Cardiac muscle cell (in vitro differentiated cells and primary cell): ENCODE data around the gene HPCAL4. TPM values are rescaled to one million over a fixed set of nuclear protein-coding genes. Genes with fewer than 3 reads are reported as not detected.
A peak's percentile ranks its signal among the peaks of the same experiment; 100 is the strongest.

ENCODE experiments used
- DNase-seq, 2 donors: peaks; one replicate each; pipeline versions ENCODE4 v3.0.0 to v3.0.0-alpha.2; 2010 to 2017; ENCODE audit warnings: low read depth in 1 of 2, low spot score in 1 of 2
- H3K27ac ChIP-seq: fragments of 200-600 bp; sonication (generic); 2 replicates; pipeline ENCODE4 v1.5.1; 2016
- H3K27me3 ChIP-seq: fragments of 200-600 bp; sonication (generic); 2 replicates; pipeline ENCODE4 v1.6.0; 2016; ENCODE audit warnings: control low read depth
- H3K36me3 ChIP-seq: fragments of 200-600 bp; sonication (generic); 2 replicates; pipeline ENCODE4 v1.5.1; 2016; ENCODE audit warnings: control low read depth
- H3K4me1 ChIP-seq: fragments of 200-600 bp; sonication (generic); 2 replicates; pipeline ENCODE4 v1.8.1; 2017; ENCODE audit warnings: low read depth, mild to moderate bottlenecking, mixed run types
- H3K4me3 ChIP-seq: fragments of 200-600 bp; sonication (generic); 2 replicates; pipeline ENCODE4 v1.5.1; 2016; ENCODE audit warnings: mild to moderate bottlenecking
- H3K9me3 ChIP-seq: fragments of 200-600 bp; sonication (generic); 2 replicates; pipeline ENCODE4 v1.5.1; 2017; ENCODE audit warnings: low read depth, mild to moderate bottlenecking, control low read depth
- CTCF ChIP-seq: IDR thresholded peaks from 2 replicates; pipeline ENCODE4 v1.5.1; 2012; ENCODE audit warnings: low read depth, mild to moderate bottlenecking, low read length
- polyA plus RNA-seq: library from polyadenylated mRNA; unstranded; fragments of >200 nt; fragmentation: Nextera tagmentation; extraction: Ambion mirVana; gene quantifications from 2 replicates; pipeline ENCODE4 v1.2.1, GENCODE V29; 2016
- total RNA-seq: library from RNA; depleted of rRNA; stranded (reverse); fragments of >200 nt; gene quantifications from 2 replicates; pipeline ENCODE4 v1.2.3, GENCODE V29; 2016

HPCAL4 gene
- total and polyA plus RNA-seq, 2 experiments from 2014 or later: 0.06 to 0.09 TPM

GRCh38 chr1:39652105-39652504 is 39.1 kb downstream of the HPCAL4 start:
- no peaks in the 10 kb centered on the region for H3K36me3 ChIP-seq
- TF ChIP-seq CTCF: no peak
- peaks cover 36% of the 10 kb centered on the region for H3K27me3 ChIP-seq
- no peak for DNase-seq
- no peaks in the 10 kb centered on the region for H3K4me1 ChIP-seq
- H3K9me3 ChIP-seq: no peaks in the 10 kb centered on the region
- H3K4me3 ChIP-seq: no peak overlapping the region
- H3K27ac ChIP-seq: no peak overlapping the region

- Histone ChIP-seq H3K36me3 (no peaks in the 10 kb centered on the region), H3K4me1 (peaks cover 9% of the 10 kb centered on the region), H3K4me3 (no peak overlapping the region), H3K27me3 (peaks cover 22% of the 10 kb centered on the region), H3K27ac (no peak overlapping the region), H3K9me3 (no peaks in the 10 kb centered on the region)
- no peak for TF ChIP-seq CTCF
- DNase-seq: no peak
Observed at GRCh38 chr1:39650431-39650830, 40.8 kb downstream of the HPCAL4 start.

- TF ChIP-seq CTCF: no peak
- no peak overlapping the region for H3K27ac ChIP-seq
- peaks cover 9% of the 10 kb centered on the region for H3K4me1 ChIP-seq
- no peak for DNase-seq
- H3K4me3 ChIP-seq: no peak overlapping the region
- no peaks in the 10 kb centered on the region for H3K36me3 ChIP-seq
- peaks cover 15% of the 10 kb centered on the region for H3K27me3 ChIP-seq
- H3K9me3 ChIP-seq: no peaks in the 10 kb centered on the region
Observed at GRCh38 chr1:39649636-39650185, 41.5 kb downstream of the HPCAL4 start.

- H3K4me1 ChIP-seq: peaks cover 9% of the 10 kb centered on the region
- H3K36me3 ChIP-seq: no peaks in the 10 kb centered on the region
- no peak overlapping the region for H3K4me3 ChIP-seq
- no peaks in the 10 kb centered on the region for H3K9me3 ChIP-seq
- DNase-seq: peak in 1 of 2 donors; percentile 31
- H3K27ac ChIP-seq: no peak overlapping the region
- H3K27me3 ChIP-seq: peaks cover 10% of the 10 kb centered on the region
- no peak for TF ChIP-seq CTCF
Observed at GRCh38 chr1:39648496-39648895, 42.7 kb downstream of the HPCAL4 start.

GRCh38 chr1:39647247-39647646 is 44.0 kb downstream of the HPCAL4 start:
- TF ChIP-seq CTCF: no peak
- Histone ChIP-seq H3K36me3 (no peaks in the 10 kb centered on the region), H3K9me3 (no peaks in the 10 kb centered on the region), H3K27ac (peak overlapping the region; percentile 61), H3K4me1 (peaks cover 9% of the 10 kb centered on the region), H3K4me3 (no peak overlapping the region), H3K27me3 (peaks cover 13% of the 10 kb centered on the region)
- no peak for DNase-seq
